Measurements from ENCODE around the gene ENOX2.

- TF ChIP-seq, protein P1, sequence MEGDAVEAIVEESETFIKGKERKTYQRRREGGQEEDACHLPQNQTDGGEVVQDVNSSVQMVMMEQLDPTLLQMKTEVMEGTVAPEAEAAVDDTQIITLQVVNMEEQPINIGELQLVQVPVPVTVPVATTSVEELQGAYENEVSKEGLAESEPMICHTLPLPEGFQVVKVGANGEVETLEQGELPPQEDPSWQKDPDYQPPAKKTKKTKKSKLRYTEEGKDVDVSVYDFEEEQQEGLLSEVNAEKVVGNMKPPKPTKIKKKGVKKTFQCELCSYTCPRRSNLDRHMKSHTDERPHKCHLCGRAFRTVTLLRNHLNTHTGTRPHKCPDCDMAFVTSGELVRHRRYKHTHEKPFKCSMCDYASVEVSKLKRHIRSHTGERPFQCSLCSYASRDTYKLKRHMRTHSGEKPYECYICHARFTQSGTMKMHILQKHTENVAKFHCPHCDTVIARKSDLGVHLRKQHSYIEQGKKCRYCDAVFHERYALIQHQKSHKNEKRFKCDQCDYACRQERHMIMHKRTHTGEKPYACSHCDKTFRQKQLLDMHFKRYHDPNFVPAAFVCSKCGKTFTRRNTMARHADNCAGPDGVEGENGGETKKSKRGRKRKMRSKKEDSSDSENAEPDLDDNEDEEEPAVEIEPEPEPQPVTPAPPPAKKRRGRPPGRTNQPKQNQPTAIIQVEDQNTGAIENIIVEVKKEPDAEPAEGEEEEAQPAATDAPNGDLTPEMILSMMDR (IDR thresholded peaks at IDR 0.05; ENCODE audit: poor library complexity), result no peak
- TF ChIP-seq EZH2phosphoT487 (IDR thresholded peaks at IDR 0.05; ENCODE audit: low read depth, severe bottlenecking, unreplicated experiment), result no peak
These were observed 174.8 kb downstream of the ENOX2 start for GRCh38 chrX:130728208-130728607.

Data from hepatocyte (in vitro differentiated cells).